Subcutaneous adipose tissue (tissue), 4 donors: ENCODE results near the gene RALA. TPM values are rescaled to one million over a fixed set of nuclear protein-coding genes. Genes with fewer than 3 reads are reported as not detected.

Experiments used
- CTCF ChIP-seq: fragments of 450-650 bp; IDR thresholded peaks from one replicate; pipeline ENCODE4 v1.5.1; 2016; ENCODE audit warnings: low read depth, mild to moderate bottlenecking, control low read depth, antibody characterized with exemption, moderate library complexity
- total RNA-seq, 4 donors: library from RNA; depleted of rRNA; stranded (reverse); fragments of >200 nt; gene quantifications; one replicate each; pipeline ENCODE4 v1.1.0, GENCODE V29; 2016

Gene RALA
- total RNA-seq, 4 donors from 2014 or later = 22.5 to 32.1 (median 28.7) TPM

GRCh38 chr7:39734633-39735004 is 111.2 kb downstream of the RALA start:
- TF ChIP-seq CTCF = no peak

- TF ChIP-seq CTCF = no peak
Measured at GRCh38 chr7:39735903-39736302, 112.5 kb downstream of the RALA start.

- TF ChIP-seq CTCF = no peak
Measured at GRCh38 chr7:39741942-39742623, 118.7 kb downstream of the RALA start.

GRCh38 chr7:39744620-39745019 is 121.2 kb downstream of the RALA start:
- TF ChIP-seq CTCF = no peak

GRCh38 chr7:39745320-39745719 is 121.9 kb downstream of the RALA start:
- no peak for TF ChIP-seq CTCF

- no peak for TF ChIP-seq CTCF
Measured at GRCh38 chr7:39746103-39746819, 122.9 kb downstream of the RALA start.

GRCh38 chr7:39749177-39749576 is 125.8 kb downstream of the RALA start:
- TF ChIP-seq CTCF = no peak
